KMS-11 (cell line): ENCODE data around the gene MBIP.

Source experiments
- H2AFZ ChIP-seq: fragments of 200-600 bp; sonication (generic); 2 replicates; pipeline ENCODE4 v1.6.1; 2016; ENCODE audit warnings: antibody characterized with exemption, mixed run types, low read depth
- H3K27ac ChIP-seq: fragments of 200-600 bp; sonication (generic); 2 replicates; pipeline ENCODE4 v1.6.1; 2016; ENCODE audit warnings: mild to moderate bottlenecking, mixed run types
- H3K27me3 ChIP-seq: fragments of 200-600 bp; sonication (generic); 2 replicates; pipeline ENCODE4 v1.6.1; 2017; ENCODE audit warnings: mild to moderate bottlenecking, low read depth, mixed run types, moderate library complexity; ENCODE audit not compliant: insufficient read depth
- H3K36me3 ChIP-seq: fragments of 200-600 bp; sonication (generic); 2 replicates; pipeline ENCODE4 v1.6.1; 2017; ENCODE audit warnings: mild to moderate bottlenecking, mixed run types; ENCODE audit not compliant: insufficient read depth
- H3K4me1 ChIP-seq: fragments of 200-600 bp; sonication (generic); 2 replicates; pipeline ENCODE4 v1.6.1; 2016; ENCODE audit warnings: mild to moderate bottlenecking, low read depth, mixed run types; ENCODE audit not compliant: poor library complexity, severe bottlenecking
- H3K4me2 ChIP-seq: fragments of 200-600 bp; sonication (generic); 2 replicates; pipeline ENCODE4 v1.7.0; 2016; ENCODE audit warnings: mild to moderate bottlenecking, mixed run types
- H3K4me3 ChIP-seq: fragments of 200-600 bp; sonication (generic); IDR thresholded peaks from 2 replicates; pipeline ENCODE4 v1.6.1; 2017; ENCODE audit warnings: low read depth, low read length, mixed read lengths; ENCODE audit not compliant: insufficient read depth
- H3K79me2 ChIP-seq: fragments of 200-600 bp; sonication (generic); 2 replicates; pipeline ENCODE4 v1.6.1; 2016; ENCODE audit warnings: low read depth, mixed run types; ENCODE audit not compliant: insufficient read depth
- H3K9ac ChIP-seq: fragments of 200-600 bp; sonication (generic); 2 replicates; pipeline ENCODE4 v1.6.1; 2016; ENCODE audit warnings: mild to moderate bottlenecking, mixed run types
- H4K20me1 ChIP-seq: fragments of 200-600 bp; sonication (generic); 2 replicates; pipeline ENCODE4 v1.6.1; 2016; ENCODE audit warnings: mild to moderate bottlenecking, mixed run types; ENCODE audit not compliant: insufficient read depth
- CTCF ChIP-seq: fragments of 200-600 bp; sonication (generic); conservative IDR thresholded peaks from 2 replicates; pipeline ENCODE4 v1.6.1; 2017; ENCODE audit warnings: low read depth, mild to moderate bottlenecking, antibody characterized with exemption, low read length, moderate library complexity, mixed read lengths

MBIP gene

GRCh38 chr14:36362648-36363047, 42.2 kb upstream of the MBIP start:
- no peaks in the 10 kb centered on the region for H3K36me3 ChIP-seq
- H4K20me1 ChIP-seq = no peaks in the 10 kb centered on the region
- H3K4me1 ChIP-seq = no peaks in the 10 kb centered on the region
- no peaks in the 10 kb centered on the region for H3K79me2 ChIP-seq
- H3K27me3 ChIP-seq = no peaks in the 10 kb centered on the region
- TF ChIP-seq CTCF = no peak
- H2AFZ ChIP-seq = no peak overlapping the region
- no peak overlapping the region for H3K9ac ChIP-seq
- no peak overlapping the region for H3K27ac ChIP-seq
- no peak overlapping the region for H3K4me3 ChIP-seq
- no peak overlapping the region for H3K4me2 ChIP-seq

DNA sequence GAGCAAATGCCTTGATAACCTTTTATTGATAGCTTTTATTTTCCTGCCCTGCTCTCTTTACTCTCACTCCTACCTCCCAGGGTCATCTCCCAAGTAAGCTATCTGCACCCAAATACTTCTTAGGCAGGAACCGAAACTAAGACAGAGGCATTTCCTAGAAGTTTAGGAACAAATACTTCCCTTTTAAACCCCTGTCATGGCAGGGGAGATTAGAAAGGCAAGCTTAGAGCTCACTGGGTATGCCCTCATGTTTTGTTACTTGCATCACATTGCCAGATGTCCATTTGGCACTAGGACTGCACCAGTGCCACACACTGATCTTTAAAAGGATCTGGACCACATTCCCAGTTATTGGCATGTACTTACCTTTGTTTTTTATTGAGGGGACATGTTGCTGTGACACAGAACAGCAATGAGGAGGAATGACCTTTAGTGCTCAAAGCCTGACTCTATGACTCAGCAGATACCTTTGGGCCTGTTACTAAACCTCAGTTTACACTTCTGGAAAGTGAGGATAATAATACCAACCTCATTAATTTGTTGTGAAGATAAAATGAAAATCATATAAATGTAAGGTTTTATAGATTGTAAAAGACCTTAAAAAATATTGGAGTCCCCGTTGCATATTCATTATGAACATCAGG, 40.9 kb upstream of the MBIP start:
- Histone ChIP-seq H3K9ac (no peak overlapping the region), H3K79me2 (no peaks in the 10 kb centered on the region), H3K27ac (no peak overlapping the region), H3K27me3 (no peaks in the 10 kb centered on the region), H3K4me3 (no peak overlapping the region), H3K4me1 (no peaks in the 10 kb centered on the region), H2AFZ (no peak overlapping the region), H3K4me2 (no peak overlapping the region), H3K36me3 (no peaks in the 10 kb centered on the region), H4K20me1 (no peaks in the 10 kb centered on the region)
- TF ChIP-seq CTCF = no peak

GRCh38 chr14:36356862-36357261, 36.4 kb upstream of the MBIP start:
- Histone ChIP-seq H3K79me2 (no peaks in the 10 kb centered on the region), H3K4me1 (no peaks in the 10 kb centered on the region), H3K27ac (no peak overlapping the region), H4K20me1 (no peaks in the 10 kb centered on the region), H3K36me3 (no peaks in the 10 kb centered on the region), H3K4me3 (no peak overlapping the region), H3K9ac (no peak overlapping the region), H3K4me2 (no peak overlapping the region), H2AFZ (no peak overlapping the region), H3K27me3 (no peaks in the 10 kb centered on the region)
- no peak for TF ChIP-seq CTCF

DNA sequence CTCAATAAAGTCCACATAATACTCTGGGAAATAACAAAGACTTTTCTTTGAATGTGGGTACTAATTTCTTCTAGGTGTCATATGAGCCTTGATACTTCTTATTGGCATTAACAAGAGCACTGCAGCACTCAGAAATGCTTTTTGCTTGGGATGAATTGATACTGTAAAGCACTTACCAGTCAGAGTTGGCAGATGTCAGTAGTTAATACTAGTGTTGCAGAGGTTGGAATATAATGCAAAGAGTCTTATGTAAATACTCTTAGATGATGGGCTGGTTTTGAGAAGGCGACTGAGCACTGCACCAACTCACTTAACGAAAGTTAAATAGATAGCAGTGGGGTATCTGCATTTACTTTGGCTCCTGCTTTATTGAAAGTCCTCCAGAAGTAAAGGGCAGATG, 25.6 kb upstream of the MBIP start:
- Histone ChIP-seq H3K4me1 (no peaks in the 10 kb centered on the region), H3K79me2 (no peaks in the 10 kb centered on the region), H3K27me3 (no peaks in the 10 kb centered on the region), H3K36me3 (no peaks in the 10 kb centered on the region), H3K27ac (no peak overlapping the region), H3K4me3 (no peak overlapping the region), H4K20me1 (no peaks in the 10 kb centered on the region), H3K4me2 (no peak overlapping the region), H2AFZ (no peak overlapping the region), H3K9ac (no peak overlapping the region)
- no peak for TF ChIP-seq CTCF
